IMR-90 (cell line): ENCODE measurements around the gene SYNE1. TPM values are rescaled to one million over a fixed set of nuclear protein-coding genes. Genes with fewer than 3 reads are reported as not detected.

Experiments used
- ATAC-seq: fragments of 200-7000 bp; cut with Tn5 transposase; 2 replicates; pipeline ENCODE4 v1.9.1; 2020; ENCODE audit warnings: low read depth, mild to moderate bottlenecking, moderate library complexity
- BruUV-seq: library from RNA; stranded (reverse); fragments of 400-500 nt; replicated peaks from 2 replicates; lab custom pipeline; 2021; lab: Mats Ljungman, UMichigan
- CTCF ChIA-PET: fragments of 300-600 bp; formaldehyde crosslinking; extraction: SDS; loops from one replicate; lab custom pipeline; 2021; ENCODE audit warnings: antibody characterized with exemption; lab: Yijun Ruan, JAX
- POLR2A ChIA-PET: fragments of 300-600 bp; sonication (Branson Sonifier 250); formaldehyde crosslinking; loops from one replicate; lab custom pipeline; 2022; ENCODE audit warnings: antibody characterized with exemption; ENCODE audit not compliant: unreplicated experiment; lab: Charles Lee
- DNase-seq: peaks from one replicate; pipeline ENCODE4 v3.0.0; 2013
- H2AFZ ChIP-seq: replicated peaks from 2 replicates; pipeline ENCODE3; 2013; ENCODE audit warnings: low read length, mild to moderate bottlenecking; ENCODE audit not compliant: poor library complexity
- H2AK5ac ChIP-seq: 2 replicates; pipeline ENCODE4 v1.6.1; 2013; ENCODE audit warnings: low read depth, low read length, inconsistent platforms
- H2AK9ac ChIP-seq: replicated peaks from 2 replicates; pipeline ENCODE3; 2013; ENCODE audit warnings: mild to moderate bottlenecking, low read depth, low read length, moderate library complexity; ENCODE audit not compliant: poor library complexity
- H2BK120ac ChIP-seq: 2 replicates; pipeline ENCODE4 v1.6.1; 2013; ENCODE audit warnings: low read depth, low read length, inconsistent platforms
- H2BK15ac ChIP-seq: 3 replicates; pipeline ENCODE4 v1.6.1; 2013; ENCODE audit warnings: low read depth, low read length, inconsistent platforms
- H2BK20ac ChIP-seq: 2 replicates; pipeline ENCODE4 v1.6.1; 2013; ENCODE audit warnings: low read depth, mild to moderate bottlenecking, inconsistent platforms, low read length, moderate library complexity
- H2BK5ac ChIP-seq: 2 replicates; pipeline ENCODE4 v1.6.1; 2013; ENCODE audit warnings: mild to moderate bottlenecking, low read depth, low read length, inconsistent platforms; ENCODE audit not compliant: poor library complexity, severe bottlenecking
- H3K14ac ChIP-seq: replicated peaks from 2 replicates; pipeline ENCODE4 v1.6.1; 2013; ENCODE audit warnings: low read depth, low read length, inconsistent platforms
- H3K18ac ChIP-seq: 2 replicates; pipeline ENCODE4 v1.6.1; 2013; ENCODE audit warnings: low read depth, low read length, control low read depth
- H3K23ac ChIP-seq: 2 replicates; pipeline ENCODE4 v1.6.1; 2013; ENCODE audit warnings: low read depth, low read length, inconsistent platforms
- H3K27ac ChIP-seq: 2 replicates; pipeline ENCODE4 v1.5.1; 2013; ENCODE audit warnings: mild to moderate bottlenecking, control low read depth, low read length; ENCODE audit not compliant: insufficient read depth
- H3K27me3 ChIP-seq: 2 replicates; pipeline ENCODE4 v1.6.1; 2013; ENCODE audit warnings: low read length; ENCODE audit not compliant: control insufficient read depth, insufficient read depth
- H3K36me3 ChIP-seq: 2 replicates; pipeline ENCODE4 v1.6.1; 2013; ENCODE audit warnings: low read length, mixed read lengths; ENCODE audit not compliant: control insufficient read depth, insufficient read depth
- H3K4ac ChIP-seq: 2 replicates; pipeline ENCODE4 v1.6.1; 2013; ENCODE audit warnings: low read depth, low read length, inconsistent platforms
- H3K4me1 ChIP-seq: 2 replicates; pipeline ENCODE4 v1.6.1; 2013; ENCODE audit warnings: low read length, mixed read lengths; ENCODE audit not compliant: control insufficient read depth, insufficient read depth
- H3K4me2 ChIP-seq: 2 replicates; pipeline ENCODE4 v1.6.1; 2013; ENCODE audit warnings: low read depth, mild to moderate bottlenecking, control low read depth, low read length, moderate library complexity
- H3K4me3 ChIP-seq: 2 replicates; pipeline ENCODE4 v1.5.1; 2013; ENCODE audit warnings: low read depth, mild to moderate bottlenecking, control low read depth, low read length, moderate library complexity; ENCODE audit not compliant: insufficient read depth
- H3K56ac ChIP-seq: 2 replicates; pipeline ENCODE4 v1.6.1; 2013; ENCODE audit warnings: low read length, inconsistent platforms; ENCODE audit not compliant: insufficient read depth; ENCODE audit errors: extremely low read depth
- H3K79me1 ChIP-seq, 2 experiments: 2 replicates each; pipeline ENCODE4 v1.6.1; 2013; ENCODE audit warnings: low read length in 2 of 2, inconsistent platforms in 1 of 2, low read depth in 1 of 2
- H3K9ac ChIP-seq: 2 replicates; pipeline ENCODE4 v1.6.1; 2013; ENCODE audit warnings: low read depth, low read length, control low read depth
- H3K9me1 ChIP-seq: 2 replicates; pipeline ENCODE4 v1.6.1; 2013; ENCODE audit warnings: low read length, inconsistent platforms; ENCODE audit not compliant: insufficient read depth
- H3K9me3 ChIP-seq: 2 replicates; pipeline ENCODE4 v1.6.1; 2013; ENCODE audit warnings: low read length; ENCODE audit not compliant: control insufficient read depth, insufficient read depth
- H4K20me1 ChIP-seq: 2 replicates; pipeline ENCODE4 v1.6.1; 2013; ENCODE audit warnings: low read length, inconsistent platforms; ENCODE audit not compliant: insufficient read depth
- H4K5ac ChIP-seq: 2 replicates; pipeline ENCODE4 v1.6.1; 2013; ENCODE audit warnings: mild to moderate bottlenecking, low read depth, low read length, control low read depth
- H4K8ac ChIP-seq, 2 experiments: 2 replicates each; pipeline ENCODE4 v1.6.1; 2013; ENCODE audit warnings: low read depth in 2 of 2, low read length in 2 of 2, control low read depth in 1 of 2, inconsistent platforms in 1 of 2
- H4K91ac ChIP-seq: 2 replicates; pipeline ENCODE4 v1.6.1; 2013; ENCODE audit warnings: low read depth, low read length, inconsistent platforms; ENCODE audit not compliant: insufficient read depth
- BHLHE40 ChIP-seq: fragments of 150-350 bp; IDR thresholded peaks from 2 replicates; pipeline ENCODE4 v1.6.1; 2016; ENCODE audit warnings: mild to moderate bottlenecking, low read depth, low read length
- CEBPB ChIP-seq: IDR thresholded peaks from 2 replicates; pipeline ENCODE4 v1.6.1; 2012; ENCODE audit warnings: low read depth, low read length, improper control_type of control experiment
- CHD1 ChIP-seq: IDR thresholded peaks from 2 replicates; pipeline ENCODE4 v1.6.1; 2012; ENCODE audit warnings: low read depth, low read length, improper control_type of control experiment
- CTCF ChIP-seq: conservative IDR thresholded peaks from 2 replicates; pipeline ENCODE4 v1.5.1; 2012; ENCODE audit warnings: mild to moderate bottlenecking, low read depth, low read length, improper control_type of control experiment
- ELK1 ChIP-seq: fragments of 150-350 bp; IDR thresholded peaks from 2 replicates; pipeline ENCODE4 v1.6.1; 2016; ENCODE audit warnings: low read depth, mild to moderate bottlenecking, low read length, moderate library complexity, borderline replicate concordance
- FOS ChIP-seq: fragments of 150-350 bp; IDR thresholded peaks from 2 replicates; pipeline ENCODE4 v1.6.1; 2016; ENCODE audit warnings: low read depth, low read length
- MAFK ChIP-seq: IDR thresholded peaks from 2 replicates; pipeline ENCODE4 v1.6.1; 2012; ENCODE audit warnings: low read depth, low read length, improper control_type of control experiment
- MAZ ChIP-seq: IDR thresholded peaks from 2 replicates; pipeline ENCODE4 v1.6.1; 2012; ENCODE audit warnings: low read depth, mild to moderate bottlenecking, low read length, improper control_type of control experiment, moderate library complexity, borderline replicate concordance
- MXI1 ChIP-seq: IDR thresholded peaks from 2 replicates; pipeline ENCODE4 v1.6.1; 2012; ENCODE audit warnings: low read depth, mild to moderate bottlenecking, low read length, moderate library complexity, borderline replicate concordance
- NFE2L2 ChIP-seq: fragments of 150-350 bp; IDR thresholded peaks from 2 replicates; pipeline ENCODE4 v1.6.1; 2016; ENCODE audit warnings: low read depth, mild to moderate bottlenecking, low read length
- POLR2A ChIP-seq: IDR thresholded peaks from 2 replicates; pipeline ENCODE4 v1.6.1; 2012; ENCODE audit warnings: mild to moderate bottlenecking, low read depth, low read length
- RAD21 ChIP-seq: IDR thresholded peaks from 2 replicates; pipeline ENCODE4 v1.6.1; 2012; ENCODE audit warnings: low read length, improper control_type of control experiment
- RCOR1 ChIP-seq: IDR thresholded peaks from 2 replicates; pipeline ENCODE4 v1.6.1; 2012; ENCODE audit warnings: mild to moderate bottlenecking, low read length, improper control_type of control experiment; ENCODE audit not compliant: insufficient replicate concordance
- RFX5 ChIP-seq: IDR thresholded peaks from 2 replicates; pipeline ENCODE4 v1.8.0; 2012; ENCODE audit warnings: low read depth, mild to moderate bottlenecking, low read length, moderate library complexity
- SMC3 ChIP-seq: fragments of 150-350 bp; IDR thresholded peaks from 2 replicates; pipeline ENCODE4 v1.6.1; 2016; ENCODE audit warnings: low read depth, mild to moderate bottlenecking, antibody characterized with exemption, low read length, moderate library complexity
- USF2 ChIP-seq: fragments of 150-350 bp; IDR thresholded peaks from 2 replicates; pipeline ENCODE4 v1.6.1; 2017; ENCODE audit warnings: mild to moderate bottlenecking, antibody characterized with exemption, low read length, low read depth
- WGBS, 2 experiments: methylation state at CpG; one replicate each; pipeline versions ENCODE4 v1.1.5 to v1.1.7; 2013; ENCODE audit warnings: missing lambda C conversion rate in 2 of 2; ENCODE audit not compliant: insufficient read length in 1 of 2; ENCODE audit errors: extremely low coverage in 2 of 2; 5-methylcytosine and 5-hydroxymethylcytosine counted together
- dilution Hi-C: fragments of 300-500 bp; cut with HindIII; formaldehyde crosslinking; loops from one replicate; pipeline ENCODE4 v1.14.3; 2018; ENCODE audit warnings: low sequenced_read_pairs; ENCODE audit not compliant: unreplicated experiment
- in situ Hi-C: fragments of 300-500 bp; cut with MboI; formaldehyde crosslinking; loops from 3 replicates; pipeline ENCODE4 v1.14.3; 2019; ENCODE audit warnings: low sequenced_read_pairs, inconsistent platforms, mixed read lengths
- intact Hi-C: fragments of 100-400 bp; cut with micrococcal nuclease; formaldehyde crosslinking; loops from 2 replicates; pipeline ENCODE4 v1.10.0; 2022
- polyA plus RNA-seq, 3 experiments: library from polyadenylated mRNA; depleted of rRNA; stranded (reverse); fragments of >200 nt; gene quantifications; 2 replicates each; pipeline ENCODE4 v1.2.3, GENCODE V29; 2012; ENCODE audit warnings: low replicate concordance in 1 of 3
- total RNA-seq: library from RNA; depleted of rRNA; stranded (reverse); fragments of >200 nt; gene quantifications from 2 replicates; pipeline ENCODE4 v1.2.3, GENCODE V29; 2012

SYNE1 gene
- total and polyA plus RNA-seq, 2 of the 4 experiments (the other 2 are of a cell fraction): 34.1 to 159 TPM

GRCh38 chr6:152212437-152212836 lies 424.7 kb downstream of the SYNE1 start:
- peaks cover 5% of the 10 kb centered on the region; the same call in 1 of the 2 replicates for H3K9me1 ChIP-seq
- no peak overlapping the region for H2AK9ac ChIP-seq
- H3K18ac ChIP-seq: no peak overlapping the region
- H3K4me2 ChIP-seq: no peak overlapping the region
- no peak overlapping the region for H3K56ac ChIP-seq
- BruUV-seq: no TSS peak
- dilution Hi-C loops (no loop called here), in situ Hi-C loops (no loop called here), intact Hi-C loops (loop anchor here (10.0 kb wide), 1 partner anchor 132 kb away; no protein-coding TSS in a partner anchor)
- H4K8ac ChIP-seq: no peak overlapping the region
- DNase-seq: no peak
- no peak for ATAC-seq
- H3K9ac ChIP-seq: no peak overlapping the region
- H2BK20ac ChIP-seq: no peak overlapping the region
- no peak overlapping the region for H3K14ac ChIP-seq
- no peak overlapping the region for H4K91ac ChIP-seq
- H3K4me3 ChIP-seq: no peak overlapping the region
- no peak overlapping the region for H2BK15ac ChIP-seq
- H3K23ac ChIP-seq: no peak overlapping the region
- no peak overlapping the region for H4K5ac ChIP-seq
- WGBS, 2 experiments: no CpG with 5 or more reads among the region's 1 CpG
- H2BK120ac ChIP-seq: no peak overlapping the region
- H3K36me3 ChIP-seq: peaks cover 27% of the 10 kb centered on the region
- ChIA-PET CTCF (no interaction called here), POLR2A (no interaction called here)
- H3K4me1 ChIP-seq: no peaks in the 10 kb centered on the region
- no peaks in the 10 kb centered on the region for H3K9me3 ChIP-seq
- H3K27me3 ChIP-seq: no peaks in the 10 kb centered on the region
- no peak overlapping the region for H3K4ac ChIP-seq
- H4K20me1 ChIP-seq: no peaks in the 10 kb centered on the region
- H3K79me1 ChIP-seq: peaks cover 0 to 2% of the 10 kb centered on the region in 2 experiments; a peak in 1 of 4 replicates
- H2AFZ ChIP-seq: no peak overlapping the region
- no peak overlapping the region for H2BK5ac ChIP-seq
- TF ChIP-seq NFE2L2: no peak
- no peak for TF ChIP-seq CEBPB
- no peak for TF ChIP-seq MAZ
- TF ChIP-seq SMC3: no peak
- no peak for TF ChIP-seq CHD1
- no peak for TF ChIP-seq BHLHE40
- no peak for TF ChIP-seq ELK1
- no peak for TF ChIP-seq CTCF
- no peak for TF ChIP-seq RFX5
- TF ChIP-seq POLR2A: no peak
- TF ChIP-seq FOS: no peak
- TF ChIP-seq MXI1: no peak
- no peak for TF ChIP-seq RAD21
- TF ChIP-seq RCOR1: no peak
- no peak for TF ChIP-seq MAFK
- TF ChIP-seq USF2: no peak
- no peak overlapping the region for H2AK5ac ChIP-seq
- H3K27ac ChIP-seq: no peak overlapping the region
